SK-N-DZ (cell line): Measurements from ENCODE around the gene CLSTN2.

Source experiments
- DNase-seq: peaks from one replicate; pipeline ENCODE4 v3.0.0-alpha.2; 2015; ENCODE audit warnings: low spot score

CLSTN2 gene

DNA sequence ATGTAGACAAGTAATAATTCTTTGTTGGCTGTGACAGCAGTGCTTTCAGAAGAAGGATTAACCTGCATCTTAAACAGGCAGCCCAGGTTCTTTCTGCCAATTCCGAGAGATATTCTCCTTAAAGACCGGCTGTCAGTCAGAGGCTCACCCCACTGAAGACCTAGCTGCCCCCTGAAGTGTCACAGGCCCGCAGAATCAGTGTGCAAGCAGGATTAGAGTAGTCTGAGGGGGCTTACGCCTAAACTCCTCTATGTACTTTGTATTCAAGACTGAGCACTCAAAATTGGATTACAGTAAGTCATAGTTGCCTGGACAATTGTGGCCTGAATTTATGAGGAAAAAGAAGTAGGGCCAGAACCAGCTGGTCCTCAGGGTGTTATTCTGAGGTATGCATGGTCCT lies 342.9 kb downstream of the CLSTN2 start:
- no peak for DNase-seq

GRCh38 chr3:140284372-140284771 lies 349.4 kb downstream of the CLSTN2 start:
- DNase-seq, result no peak

DNA sequence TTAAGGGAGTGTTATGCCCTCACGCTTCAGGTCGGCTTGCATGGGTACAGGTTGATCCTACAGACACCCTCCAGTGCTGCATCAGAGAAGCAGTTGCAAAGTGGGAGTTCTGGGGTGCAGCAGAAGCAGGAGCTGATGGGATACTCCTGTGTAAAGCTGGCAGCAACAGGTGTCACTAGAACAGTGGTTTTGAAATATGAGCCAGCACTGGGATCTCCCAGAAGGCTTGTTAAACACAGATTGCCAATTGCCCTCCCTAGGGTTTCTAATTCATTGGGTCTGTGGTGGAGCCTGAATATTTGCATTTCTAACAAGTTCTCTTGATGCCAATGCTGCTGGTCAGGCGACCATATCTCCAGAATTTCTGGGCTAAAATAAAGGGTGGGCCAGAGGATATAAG lies 350.4 kb downstream of the CLSTN2 start:
- DNase-seq, result no peak

- no peak for DNase-seq
Observed at GRCh38 chr3:140288595-140288994, 353.6 kb downstream of the CLSTN2 start.

DNA sequence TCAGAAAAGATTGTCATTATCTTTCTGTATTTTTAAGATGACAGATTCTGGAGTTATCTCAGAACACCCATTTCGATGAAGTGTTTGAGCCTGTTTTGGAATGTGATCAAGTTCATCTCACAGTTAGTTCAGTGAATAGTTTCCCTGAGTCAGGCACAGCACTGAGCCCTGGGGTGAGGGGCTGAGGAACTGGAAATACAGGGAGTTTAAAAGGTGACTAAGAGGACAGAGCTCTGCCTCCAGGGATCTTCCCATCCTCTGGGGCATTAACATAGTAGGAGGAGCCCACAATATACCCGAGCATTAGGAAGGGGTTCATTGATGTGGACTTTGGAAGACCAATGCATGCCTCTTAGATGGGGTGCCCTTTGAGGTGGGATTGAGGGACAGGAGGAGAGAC lies 355.1 kb downstream of the CLSTN2 start:
- DNase-seq, result no peak

DNA sequence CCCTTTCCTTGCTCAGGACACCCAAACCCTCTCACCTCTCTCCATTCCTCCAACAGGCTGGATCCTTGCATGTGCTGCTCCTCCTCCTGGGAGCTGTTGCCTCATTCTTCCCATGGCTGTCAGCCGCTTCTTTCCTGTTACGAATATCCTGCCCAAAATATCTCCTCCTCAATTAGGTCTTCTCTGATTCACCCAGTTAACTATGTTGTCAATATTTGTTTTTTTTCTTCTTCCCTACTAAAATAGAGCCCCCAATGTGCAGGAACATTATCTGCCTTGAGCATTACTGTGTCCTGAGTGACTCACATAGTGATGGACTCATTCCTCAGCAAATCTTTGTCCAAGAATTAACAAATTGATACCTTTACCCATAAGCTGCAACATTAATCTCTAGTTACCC lies 357.2 kb downstream of the CLSTN2 start:
- no peak for DNase-seq

GRCh38 chr3:140292684-140293083 lies 357.7 kb downstream of the CLSTN2 start:
- no peak for DNase-seq

DNA sequence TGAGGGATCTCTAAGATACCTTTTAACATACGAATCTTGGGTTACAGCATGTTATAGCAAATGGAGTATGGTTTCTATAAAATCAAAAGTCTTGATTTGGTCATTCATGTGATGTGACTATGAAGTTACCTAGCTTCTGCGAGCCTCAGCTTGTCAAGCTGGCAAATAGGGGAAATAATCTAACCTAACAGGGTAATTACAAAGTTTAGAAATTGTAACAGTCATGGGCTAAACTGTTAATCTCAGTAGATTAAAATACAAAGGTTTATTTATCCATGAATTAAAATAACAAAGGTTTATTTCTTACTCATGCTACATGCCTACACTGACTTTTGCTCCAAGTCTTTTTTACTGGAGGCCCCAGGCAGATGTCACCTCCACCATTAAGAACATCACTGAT lies 359.1 kb downstream of the CLSTN2 start:
- DNase-seq, result no peak

DNA sequence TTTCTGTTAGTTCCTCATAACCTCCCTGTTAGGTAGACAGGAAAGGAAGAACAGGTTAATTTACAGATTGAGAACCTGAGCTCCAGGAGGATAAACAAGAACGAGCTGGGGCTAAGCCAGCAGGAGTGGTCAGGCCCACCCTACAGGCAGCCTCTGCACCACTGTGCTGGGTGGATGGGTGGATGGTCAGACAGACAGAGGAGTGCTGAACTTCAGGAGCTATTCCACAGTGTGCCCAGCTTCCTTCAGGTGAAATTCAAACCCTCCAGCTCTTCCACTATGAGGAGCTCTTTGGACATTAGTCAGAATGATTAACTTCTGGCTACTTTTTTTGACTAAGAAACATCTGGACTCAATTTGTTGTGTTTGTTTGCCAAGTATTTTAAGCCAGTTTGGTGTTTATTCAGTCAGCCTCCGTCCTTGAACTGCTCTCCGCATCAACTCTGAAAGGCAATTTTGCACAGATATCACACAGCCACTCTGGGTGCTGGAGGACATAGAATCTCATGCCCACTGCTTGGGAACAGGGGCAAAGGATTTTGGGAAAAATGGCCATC lies 361.9 kb downstream of the CLSTN2 start:
- no peak for DNase-seq

GRCh38 chr3:140298043-140298442 lies 363.1 kb downstream of the CLSTN2 start:
- no peak for DNase-seq

DNA sequence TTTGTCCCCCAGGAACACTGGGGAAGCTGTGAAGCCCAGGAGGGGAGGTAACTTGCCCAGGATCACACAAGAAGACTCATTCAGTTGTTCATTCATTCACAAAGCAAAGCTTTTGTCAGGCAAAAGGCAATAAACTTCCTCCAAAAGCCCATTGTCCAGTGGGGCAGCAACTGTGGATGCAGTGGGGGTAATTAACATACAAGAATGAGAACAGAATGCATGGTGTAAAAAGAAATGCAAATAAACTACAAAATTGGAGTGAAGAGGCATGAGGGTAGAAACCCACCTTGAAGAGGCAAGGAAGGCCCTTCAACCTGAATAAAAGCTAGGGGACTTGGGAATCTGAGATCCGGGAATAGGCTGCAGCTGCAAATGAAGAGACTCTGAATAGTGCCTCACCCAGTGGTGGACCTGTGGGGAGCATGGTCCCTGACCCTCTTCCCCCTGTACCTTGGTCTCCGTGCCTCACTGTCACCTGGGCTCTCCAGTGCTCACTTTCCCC lies 363.6 kb downstream of the CLSTN2 start:
- no peak for DNase-seq

GRCh38 chr3:140303875-140304274 lies 368.9 kb downstream of the CLSTN2 start:
- DNase-seq, result no peak

DNA sequence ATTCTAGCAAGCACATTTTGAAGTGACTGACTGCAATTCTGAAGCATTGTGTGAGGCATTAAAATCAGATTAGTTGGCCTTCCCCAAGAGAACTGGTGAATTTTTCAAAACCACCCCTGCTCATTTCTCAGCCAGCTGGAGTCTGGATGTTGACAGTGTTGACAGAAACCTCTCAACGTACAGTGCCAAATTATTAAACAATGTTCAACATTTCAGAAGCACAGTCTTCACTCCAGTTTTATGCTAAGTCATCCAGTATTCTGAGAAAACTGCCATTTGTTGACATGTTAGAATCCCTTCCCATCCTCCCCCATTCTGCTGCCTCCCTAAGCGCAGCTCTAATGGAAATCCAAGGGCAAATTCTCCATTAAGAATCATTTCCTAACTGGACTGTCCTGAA lies 373.6 kb downstream of the CLSTN2 start:
- DNase-seq, result no peak

DNA sequence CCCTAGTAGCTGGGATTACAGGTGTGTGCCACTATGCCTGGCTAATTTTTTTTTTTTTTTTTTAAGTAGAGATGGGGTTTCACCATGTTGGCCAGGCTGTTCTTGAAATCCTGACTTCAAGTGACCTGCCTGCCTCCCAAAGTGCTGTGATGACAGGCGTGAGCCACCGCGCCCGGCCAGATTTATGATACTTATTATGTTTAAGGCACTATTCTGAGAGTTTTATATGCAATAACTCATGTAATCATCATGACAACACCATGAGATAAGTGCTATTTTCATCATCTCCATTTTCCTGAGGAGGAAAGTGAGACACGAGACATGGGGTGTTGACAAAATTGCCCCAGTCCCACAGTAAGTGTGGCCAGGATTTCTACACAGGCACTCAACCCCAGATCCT lies 376.4 kb downstream of the CLSTN2 start:
- no peak for DNase-seq

- DNase-seq, result no peak
Observed at GRCh38 chr3:140315955-140316354, 381.0 kb downstream of the CLSTN2 start.

GRCh38 chr3:140316466-140316865 lies 381.5 kb downstream of the CLSTN2 start:
- no peak for DNase-seq

DNA sequence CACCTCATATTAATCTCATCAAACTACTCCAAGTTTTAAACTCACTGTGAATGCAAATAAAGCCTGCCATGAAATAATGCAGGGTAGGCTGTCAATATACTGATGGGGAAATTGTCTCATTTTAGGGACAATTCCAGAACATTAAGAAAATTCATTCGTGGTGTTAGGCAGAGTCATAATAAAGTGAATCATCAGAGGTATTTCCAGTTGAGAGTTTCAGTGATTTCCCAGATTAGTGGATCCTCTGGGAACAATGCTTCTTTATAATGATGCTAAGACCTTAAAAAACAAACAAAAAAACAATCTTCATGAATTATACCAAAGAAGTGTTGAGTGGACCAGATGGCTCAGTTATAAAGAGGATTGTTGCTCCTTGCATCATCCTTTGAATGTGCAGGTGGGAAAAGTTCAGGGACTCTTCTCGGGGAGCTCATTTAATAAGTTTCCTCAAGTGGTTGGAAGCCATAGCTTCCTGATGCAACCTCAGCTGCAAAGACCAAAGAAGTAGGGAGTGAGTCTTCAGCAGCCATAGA lies 381.9 kb downstream of the CLSTN2 start:
- no peak for DNase-seq

- no peak for DNase-seq
Observed at GRCh38 chr3:140319739-140320138, 384.8 kb downstream of the CLSTN2 start.

GRCh38 chr3:140323561-140323960 lies 388.6 kb downstream of the CLSTN2 start:
- no peak for DNase-seq

DNA sequence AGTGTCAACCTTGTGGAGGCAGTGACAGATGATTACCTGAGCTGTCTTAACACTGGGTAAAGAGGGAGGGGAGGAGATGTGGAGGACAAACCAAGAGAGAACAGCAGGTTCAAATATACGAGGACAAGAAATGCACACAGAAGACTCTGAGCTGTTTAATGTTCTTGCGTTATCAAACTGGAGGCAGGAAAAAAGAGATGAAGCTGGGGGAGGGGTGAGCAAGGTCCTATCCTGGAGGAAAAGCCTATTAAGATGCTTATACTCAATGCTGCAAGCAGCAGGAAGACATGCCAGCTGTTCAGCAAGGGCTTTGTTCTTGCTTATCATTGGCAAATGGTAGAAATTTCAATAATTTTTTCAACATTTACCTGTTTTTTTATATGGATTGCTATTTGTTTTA lies 397.1 kb downstream of the CLSTN2 start:
- DNase-seq, result no peak

DNA sequence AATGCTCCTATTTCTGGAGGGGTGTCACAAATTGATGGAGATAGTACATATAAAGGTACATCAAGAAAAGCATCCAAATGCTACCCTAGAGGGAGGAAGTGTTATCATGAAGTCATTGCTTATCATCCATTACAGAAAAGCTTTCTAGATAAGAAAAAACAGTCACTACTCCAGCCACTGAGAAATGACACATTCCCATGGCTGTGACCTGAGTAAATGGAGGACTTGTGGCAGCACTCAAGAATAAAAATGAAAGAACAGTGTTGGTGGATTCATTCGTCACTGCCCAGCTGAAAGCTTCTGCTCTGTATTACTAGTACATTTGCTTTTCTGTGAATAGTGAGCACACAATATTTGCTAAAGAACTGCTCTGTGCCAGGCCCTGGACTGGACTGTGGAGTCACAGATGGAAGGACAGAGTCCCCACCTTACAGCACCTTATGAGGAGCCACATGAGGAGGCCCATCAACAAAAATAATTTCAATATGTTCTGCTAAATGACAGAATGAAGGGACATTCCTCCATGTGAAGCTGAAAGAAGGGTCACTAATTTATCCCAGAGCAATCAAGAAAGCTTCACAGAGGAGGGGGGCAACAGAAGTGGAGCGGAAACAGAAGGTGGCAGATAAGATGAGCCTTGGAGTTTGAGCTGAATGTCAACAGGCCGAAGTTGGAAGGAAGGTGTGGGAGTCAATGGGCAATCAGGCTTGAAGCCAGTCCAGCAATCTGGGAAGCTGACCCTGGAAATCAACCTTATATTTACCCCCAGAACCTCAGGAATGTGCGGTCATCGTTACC lies 399.3 kb downstream of the CLSTN2 start:
- no peak for DNase-seq

DNA sequence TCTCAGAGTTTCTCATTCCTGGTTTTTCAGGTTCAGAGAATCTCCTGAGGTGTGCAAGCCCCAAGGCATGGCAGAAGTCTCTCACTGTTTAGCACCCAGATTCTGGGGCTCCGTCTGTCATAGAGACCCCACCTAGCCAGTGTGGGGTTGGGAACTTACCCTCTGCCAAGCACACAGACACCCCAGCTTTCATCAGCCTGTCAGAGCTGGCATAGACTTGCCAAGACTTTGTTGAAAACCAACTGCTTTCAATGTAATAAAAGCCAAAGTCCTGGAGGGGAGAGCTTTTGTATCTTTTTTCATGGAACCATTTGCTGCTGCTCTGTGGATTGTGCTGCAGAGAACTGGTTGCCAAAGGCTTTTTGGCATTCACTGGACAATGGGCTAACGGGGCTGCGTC lies 401.5 kb downstream of the CLSTN2 start:
- no peak for DNase-seq

GRCh38 chr3:140338916-140339315 lies 403.9 kb downstream of the CLSTN2 start:
- no peak for DNase-seq
